Retinal pigment epithelial cell (primary cell): ENCODE results near the gene ROBO1.

Experiments
- DNase-seq: peaks from one replicate; pipeline ENCODE4 v3.0.0-alpha.2; 2010; ENCODE audit warnings: low read depth
- H3K4me3 ChIP-seq: 2 replicates; pipeline ENCODE4 v1.5.1; 2011; ENCODE audit warnings: mild to moderate bottlenecking, low read length, control low read depth, moderate library complexity
- CTCF ChIP-seq: conservative IDR thresholded peaks from 2 replicates; pipeline ENCODE4 v1.5.1; 2011; ENCODE audit warnings: low read depth, low read length, control low read depth, inconsistent platforms

The ROBO1 gene

GRCh38 chr3:79230266-79230665 lies 537.5 kb downstream of the ROBO1 start:
- no peak overlapping the region for H3K4me3 ChIP-seq
- no peak for TF ChIP-seq CTCF
- DNase-seq = no peak

- TF ChIP-seq CTCF = no peak
- no peak overlapping the region for H3K4me3 ChIP-seq
- no peak for DNase-seq
These were observed 550.7 kb downstream of the ROBO1 start for GRCh38 chr3:79217096-79217495.

- no peak for DNase-seq
- no peak overlapping the region for H3K4me3 ChIP-seq
- TF ChIP-seq CTCF = no peak
These were observed 552.5 kb downstream of the ROBO1 start for GRCh38 chr3:79215286-79215685.

GRCh38 chr3:79211586-79212359 lies 556.0 kb downstream of the ROBO1 start:
- no peak for DNase-seq
- no peak overlapping the region for H3K4me3 ChIP-seq
- TF ChIP-seq CTCF = no peak

GRCh38 chr3:79204351-79204750 lies 563.4 kb downstream of the ROBO1 start:
- no peak for TF ChIP-seq CTCF
- DNase-seq = peak; percentile 91
- no peak overlapping the region for H3K4me3 ChIP-seq

GRCh38 chr3:79203144-79203519 lies 564.7 kb downstream of the ROBO1 start:
- TF ChIP-seq CTCF = no peak
- no peak for DNase-seq
- no peak overlapping the region for H3K4me3 ChIP-seq

- DNase-seq = no peak
- no peak for TF ChIP-seq CTCF
- H3K4me3 ChIP-seq = no peak overlapping the region
These were observed 565.2 kb downstream of the ROBO1 start for GRCh38 chr3:79202471-79203143.
